ENCODE data around the gene GNB1.
A peak's percentile ranks its signal among the peaks of the same experiment; 100 is the strongest.

The GNB1 gene

GRCh38 chr1:1775327-1776226, 115.3 kb downstream of the GNB1 start:
- peak; percentile 69 for FAIRE-seq
- no peak for DNase-seq (ENCODE audit: extremely low spot score, insufficient read length, low read depth)

GRCh38 chr1:1773874-1774273, 117.0 kb downstream of the GNB1 start:
- DNase-seq (ENCODE audit: extremely low spot score, insufficient read length, low read depth) (no peak), FAIRE-seq (no peak)

- FAIRE-seq (no peak), DNase-seq (ENCODE audit: extremely low spot score, insufficient read length, low read depth) (no peak)
These were observed 119.8 kb downstream of the GNB1 start for GRCh38 chr1:1771096-1771495.

GRCh38 chr1:1770102-1770501, 120.8 kb downstream of the GNB1 start:
- no peak for FAIRE-seq
- no peak for DNase-seq (ENCODE audit: extremely low spot score, insufficient read length, low read depth)

GRCh38 chr1:1768249-1768992, 122.5 kb downstream of the GNB1 start:
- FAIRE-seq (no peak), DNase-seq (ENCODE audit: extremely low spot score, insufficient read length, low read depth) (no peak)

GRCh38 chr1:1764876-1765470, 125.9 kb downstream of the GNB1 start:
- DNase-seq (ENCODE audit: extremely low spot score, insufficient read length, low read depth) (no peak), FAIRE-seq (no peak)

GRCh38 chr1:1763657-1764621, 126.9 kb downstream of the GNB1 start:
- FAIRE-seq: no peak
- DNase-seq (ENCODE audit: extremely low spot score, insufficient read length, low read depth): no peak

- DNase-seq (ENCODE audit: extremely low spot score, insufficient read length, low read depth): no peak
These were observed 129.1 kb downstream of the GNB1 start for GRCh38 chr1:1761504-1762376.

GRCh38 chr1:1760715-1761114, 130.2 kb downstream of the GNB1 start:
- DNase-seq (ENCODE audit: extremely low spot score, insufficient read length, low read depth) (no peak), FAIRE-seq (no peak)

More at GRCh38 chr1:1761504-1762376, 129.1 kb downstream of the GNB1 start:
- FAIRE-seq: no peak

GRCh38 chr1:1760345-1760650, 130.6 kb downstream of the GNB1 start:
- DNase-seq (ENCODE audit: extremely low spot score, insufficient read length, low read depth) (no peak), FAIRE-seq (no peak)

- FAIRE-seq (no peak), DNase-seq (ENCODE audit: extremely low spot score, insufficient read length, low read depth) (no peak)
These were observed 131.2 kb downstream of the GNB1 start for GRCh38 chr1:1759456-1760344.

GRCh38 chr1:1758692-1759455, 132.0 kb downstream of the GNB1 start:
- no peak for DNase-seq (ENCODE audit: extremely low spot score, insufficient read length, low read depth)
- FAIRE-seq: no peak

GRCh38 chr1:1758059-1758621, 132.7 kb downstream of the GNB1 start:
- FAIRE-seq (no peak), DNase-seq (ENCODE audit: extremely low spot score, insufficient read length, low read depth) (no peak)

- FAIRE-seq: no peak
- DNase-seq (ENCODE audit: extremely low spot score, insufficient read length, low read depth): no peak
These were observed 133.3 kb downstream of the GNB1 start for GRCh38 chr1:1757422-1758058.

- DNase-seq (ENCODE audit: extremely low spot score, insufficient read length, low read depth): no peak
- FAIRE-seq: no peak
These were observed 134.0 kb downstream of the GNB1 start for GRCh38 chr1:1756661-1757421.

- FAIRE-seq (no peak), DNase-seq (ENCODE audit: extremely low spot score, insufficient read length, low read depth) (no peak)
These were observed 135.0 kb downstream of the GNB1 start for GRCh38 chr1:1755852-1756251.

All from GM18507 (cell line).